Mesodermal cell (in vitro differentiated cells): ENCODE results near the gene TMC6.

Experiments used
- H3K27ac ChIP-seq: 2 replicates; pipeline ENCODE4 v1.7.0; 2013; ENCODE audit warnings: mild to moderate bottlenecking, low read depth, low read length, moderate library complexity; ENCODE audit not compliant: severe bottlenecking
- H3K36me3 ChIP-seq: 2 replicates; pipeline ENCODE4 v1.7.1; 2013; ENCODE audit warnings: mild to moderate bottlenecking, low read length, moderate library complexity; ENCODE audit not compliant: control insufficient read depth, insufficient read depth
- H3K4me1 ChIP-seq: one replicate; pipeline ENCODE4 v1.7.1; 2013; ENCODE audit warnings: mild to moderate bottlenecking, low read length; ENCODE audit not compliant: insufficient read depth, control insufficient read depth, poor library complexity, severe bottlenecking
- H3K4me3 ChIP-seq: 2 replicates; pipeline ENCODE4 v1.7.0; 2013; ENCODE audit warnings: low read length, control low read depth, mild to moderate bottlenecking; ENCODE audit not compliant: insufficient read depth, poor library complexity, severe bottlenecking; ENCODE audit errors: extremely low read depth
- H3K9me3 ChIP-seq: 2 replicates; pipeline ENCODE4 v1.7.1; 2013; ENCODE audit warnings: mild to moderate bottlenecking, low read length, moderate library complexity; ENCODE audit not compliant: control insufficient read depth
- WGBS, 2 experiments: methylation state at CpG; one replicate each; pipeline ENCODE4 v1.1.5; 2013; ENCODE audit warnings: missing lambda C conversion rate in 2 of 2; ENCODE audit not compliant: insufficient coverage in 2 of 2; 5-methylcytosine and 5-hydroxymethylcytosine counted together

TMC6 gene

DNA sequence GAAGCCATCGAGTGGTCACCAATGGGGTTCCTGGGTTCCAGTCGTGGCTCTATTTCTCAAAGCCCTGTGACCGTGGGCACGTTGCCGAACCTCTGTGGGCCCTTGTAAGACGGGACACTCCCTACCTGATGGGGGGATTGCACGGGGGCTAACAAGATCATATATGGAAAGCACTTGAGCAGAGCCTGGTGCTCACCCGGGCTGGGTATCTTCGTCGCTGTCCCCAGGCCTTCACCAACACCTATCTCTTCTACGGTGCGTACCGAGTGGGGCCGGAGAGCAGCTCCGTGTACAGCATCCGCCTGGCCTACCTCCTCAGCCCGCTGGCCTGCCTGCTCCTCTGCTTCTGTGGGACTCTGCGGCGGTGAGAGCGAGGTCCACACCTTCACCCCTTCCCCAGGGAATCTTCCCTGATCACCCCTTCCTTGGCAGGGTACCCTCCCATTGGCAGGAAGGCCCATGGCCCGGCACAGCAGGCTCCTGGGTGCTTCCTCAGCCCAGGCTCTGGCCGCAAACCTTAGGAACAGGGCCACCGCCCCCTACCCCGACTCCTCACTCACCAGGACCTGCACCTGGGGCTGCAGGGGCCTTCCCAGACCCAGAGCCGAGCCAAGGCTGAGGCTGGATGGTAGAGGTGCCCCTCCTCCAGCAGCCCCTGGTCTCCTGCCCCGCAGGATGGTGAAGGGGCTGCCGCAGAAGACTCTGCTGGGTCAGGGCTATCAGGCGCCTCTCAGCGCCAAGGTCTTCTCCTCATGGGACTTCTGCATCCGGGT, 4.8 kb upstream of the TMC6 start:
- Histone ChIP-seq H3K27ac (no peak overlapping the region), H3K9me3 (no peaks in the 10 kb centered on the region), H3K36me3 (no peaks in the 10 kb centered on the region), H3K4me1 (peaks cover 24% of the 10 kb centered on the region), H3K4me3 (no peak overlapping the region)
- WGBS, 2 experiments = 94% methylated on average over 26 to 28 of the region's 30 CpGs

GRCh38 chr17:78132767-78133178, 4.2 kb upstream of the TMC6 start:
- WGBS, 2 experiments = 95 to 96% methylated on average over 7 to 8 of the region's 9 CpGs
- no peaks in the 10 kb centered on the region for H3K36me3 ChIP-seq
- H3K9me3 ChIP-seq = no peaks in the 10 kb centered on the region
- no peak overlapping the region for H3K27ac ChIP-seq
- no peak overlapping the region for H3K4me3 ChIP-seq
- peaks cover 24% of the 10 kb centered on the region for H3K4me1 ChIP-seq

GRCh38 chr17:78132084-78132676, 3.6 kb upstream of the TMC6 start:
- Histone ChIP-seq H3K4me3 (peak overlapping the region; percentile 23), H3K36me3 (no peaks in the 10 kb centered on the region), H3K4me1 (peaks cover 24% of the 10 kb centered on the region), H3K9me3 (no peaks in the 10 kb centered on the region), H3K27ac (no peak overlapping the region)
- 36 to 43% methylated on average over 25 to 32 of the region's 38 CpGs for WGBS, 2 experiments

DNA sequence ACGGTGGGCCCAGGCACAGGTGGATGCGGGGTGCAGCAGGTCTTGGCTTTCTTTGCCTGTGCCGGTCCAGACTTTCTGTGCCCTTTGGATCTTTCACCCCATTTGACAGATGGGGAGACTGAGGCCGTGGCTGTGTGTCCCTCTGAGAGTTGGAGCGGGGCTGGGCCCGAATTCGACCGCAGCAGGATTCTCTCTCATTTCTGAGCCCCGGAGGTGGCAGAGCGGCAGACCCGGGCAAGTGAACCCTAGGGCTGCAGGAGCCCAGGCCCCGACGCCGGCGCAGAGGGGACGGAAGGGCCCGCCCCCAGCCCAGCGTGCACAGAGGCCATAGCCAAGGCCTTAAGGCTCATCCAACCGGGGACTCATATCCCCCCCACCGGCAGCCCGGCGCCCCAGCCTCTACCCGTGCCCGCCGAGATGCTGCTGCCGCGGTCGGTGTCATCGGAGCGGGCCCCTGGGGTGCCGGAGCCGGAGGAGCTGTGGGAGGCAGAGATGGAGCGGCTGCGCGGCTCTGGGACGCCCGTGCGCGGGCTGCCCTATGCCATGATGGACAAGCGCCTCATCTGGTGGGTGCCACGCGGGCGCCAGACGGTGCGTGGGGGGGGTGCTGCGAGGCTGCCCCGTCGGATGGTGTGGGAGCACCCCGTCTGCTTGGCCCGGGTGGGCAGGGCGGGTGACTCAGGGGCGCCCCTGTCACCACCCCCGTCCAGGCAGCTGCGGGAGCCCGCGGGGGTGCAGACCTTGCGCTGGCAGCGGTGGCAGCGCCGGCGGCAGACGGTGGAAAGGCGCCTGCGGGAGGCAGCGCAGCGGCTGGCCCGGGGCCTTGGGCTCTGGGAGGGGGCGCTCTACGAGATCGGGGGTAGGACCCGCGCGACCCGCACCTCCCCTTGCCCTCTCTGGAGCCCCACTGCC, 2.9 kb upstream of the TMC6 start:
- peaks cover 5% of the 10 kb centered on the region for H3K36me3 ChIP-seq
- H3K9me3 ChIP-seq = no peaks in the 10 kb centered on the region
- H3K27ac ChIP-seq = no peak overlapping the region
- peak overlapping the region; percentile 23 for H3K4me3 ChIP-seq
- 43 to 50% methylated on average over 61 to 63 of the region's 74 CpGs for WGBS, 2 experiments
- H3K4me1 ChIP-seq = peaks cover 31% of the 10 kb centered on the region

GRCh38 chr17:78130437-78131101, 2.0 kb upstream of the TMC6 start, which contains the start of gene TMC8:
Gene TMC8, plus strand, starts transcription at chr17:78130771. Its CDS starts 818 bp downstream, at chr17:78131589.
- Histone ChIP-seq H3K36me3 (peaks cover 14% of the 10 kb centered on the region), H3K4me3 (no peak within 1 kb of the TSS), H3K27ac (peak within 1 kb of the TSS; percentile 36), H3K4me1 (peaks cover 39% of the 10 kb centered on the region), H3K9me3 (no peaks in the 10 kb centered on the region)
- 86 to 87% methylated on average over 7 to 8 of the region's 10 CpGs for WGBS, 2 experiments

DNA sequence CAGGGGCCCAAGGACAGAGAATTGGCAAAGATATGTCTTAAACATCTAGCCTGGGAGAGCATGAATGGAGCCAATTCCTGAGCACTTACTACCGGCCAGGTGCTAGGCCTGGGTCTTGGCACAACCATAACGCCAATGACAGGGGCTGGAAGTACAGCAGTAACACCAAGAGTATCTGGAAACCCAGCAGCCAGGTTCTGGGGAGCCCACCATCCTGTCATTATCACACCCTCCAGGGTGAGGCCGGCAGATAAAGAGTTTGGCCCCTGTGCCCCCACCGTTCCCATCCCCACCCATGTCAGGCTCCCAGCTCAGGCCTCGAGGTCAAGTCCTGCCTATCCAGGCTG, 1.5 kb upstream of the TMC6 start:
- Histone ChIP-seq H3K4me1 (peaks cover 42% of the 10 kb centered on the region), H3K27ac (peak overlapping the region; percentile 36), H3K4me3 (no peak overlapping the region), H3K36me3 (peaks cover 19% of the 10 kb centered on the region), H3K9me3 (no peaks in the 10 kb centered on the region)
- 73 to 74% methylated on average over 3 to 5 of the region's 5 CpGs for WGBS, 2 experiments

DNA sequence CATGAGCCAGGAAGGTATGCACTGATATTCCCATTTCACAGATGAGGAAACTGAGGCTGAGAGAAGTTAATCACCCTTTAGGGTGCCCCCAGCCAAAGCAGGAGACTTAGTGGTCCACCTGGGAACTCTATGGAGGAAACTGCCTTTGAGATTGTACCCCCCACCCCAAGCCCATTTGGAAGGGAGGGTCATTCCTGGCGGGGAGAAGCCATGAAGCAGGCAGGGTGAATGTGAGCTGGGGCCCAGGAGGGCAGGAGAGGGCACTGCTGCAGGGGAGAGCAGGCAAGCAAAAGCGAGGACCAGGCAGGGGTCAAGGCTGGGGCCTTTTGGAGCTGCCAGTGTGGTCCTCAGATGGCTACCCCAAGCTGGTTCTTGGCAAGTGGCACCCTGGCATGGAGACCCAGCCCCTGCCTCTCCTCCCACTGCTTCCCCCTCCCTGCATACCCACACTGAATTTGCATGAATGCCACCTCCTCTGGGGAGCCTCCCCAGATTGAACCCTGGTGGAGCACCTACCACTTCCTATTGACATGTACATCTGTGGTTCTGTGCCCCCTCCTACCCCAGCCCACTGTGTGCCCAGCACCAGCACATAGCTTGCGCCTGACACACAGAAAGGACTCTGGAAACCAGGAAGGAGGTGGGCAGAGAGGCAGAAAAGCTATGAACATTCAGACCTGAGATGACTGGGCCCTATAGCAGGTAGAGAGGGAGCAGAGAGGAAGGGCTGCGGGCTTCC, 965 bp upstream of the TMC6 start:
- 93% methylated on average over 3 of the region's 4 CpGs for WGBS, 2 experiments
- Histone ChIP-seq H3K4me3 (peak overlapping the region; percentile 91), H3K27ac (peak overlapping the region; percentile 29), H3K9me3 (no peaks in the 10 kb centered on the region), H3K36me3 (peaks cover 24% of the 10 kb centered on the region), H3K4me1 (peaks cover 46% of the 10 kb centered on the region)

GRCh38 chr17:78127888-78128550, 536 bp downstream of the TMC6 start:
- peak overlapping the region; percentile 97 for H3K27ac ChIP-seq
- H3K9me3 ChIP-seq = no peaks in the 10 kb centered on the region
- WGBS, 2 experiments = 0 to 3% methylated on average over 19 to 26 of the region's 39 CpGs

GRCh38 chr17:78127239-78127887, 1.2 kb downstream of the TMC6 start:
- peaks cover 43% of the 10 kb centered on the region for H3K36me3 ChIP-seq
- H3K27ac ChIP-seq = peak overlapping the region; percentile 97
- WGBS, 2 experiments = 1 to 4% methylated on average over 15 to 25 of the region's 25 CpGs
- peaks cover 46% of the 10 kb centered on the region for H3K4me1 ChIP-seq
- H3K4me3 ChIP-seq = peak overlapping the region; percentile 91
- no peaks in the 10 kb centered on the region for H3K9me3 ChIP-seq

More at GRCh38 chr17:78127888-78128550, 536 bp downstream of the TMC6 start:
- peaks cover 38% of the 10 kb centered on the region for H3K36me3 ChIP-seq
- peak overlapping the region; percentile 91 for H3K4me3 ChIP-seq
- peaks cover 46% of the 10 kb centered on the region for H3K4me1 ChIP-seq
